ENCODE results near the gene KCNH4. TPM values are rescaled to one million over a fixed set of nuclear protein-coding genes. Genes with fewer than 3 reads are reported as not detected.
A peak's percentile ranks its signal among the peaks of the same experiment; 100 is the strongest.
"Not testable (repeated sequence)": the region's sequence is repeated elsewhere in the genome, so short reads cannot be mapped to it uniquely, and the experiment has no call there.

The KCNH4 gene
- total RNA-seq, 1 experiment from 2014 or later: not detected

DNA sequence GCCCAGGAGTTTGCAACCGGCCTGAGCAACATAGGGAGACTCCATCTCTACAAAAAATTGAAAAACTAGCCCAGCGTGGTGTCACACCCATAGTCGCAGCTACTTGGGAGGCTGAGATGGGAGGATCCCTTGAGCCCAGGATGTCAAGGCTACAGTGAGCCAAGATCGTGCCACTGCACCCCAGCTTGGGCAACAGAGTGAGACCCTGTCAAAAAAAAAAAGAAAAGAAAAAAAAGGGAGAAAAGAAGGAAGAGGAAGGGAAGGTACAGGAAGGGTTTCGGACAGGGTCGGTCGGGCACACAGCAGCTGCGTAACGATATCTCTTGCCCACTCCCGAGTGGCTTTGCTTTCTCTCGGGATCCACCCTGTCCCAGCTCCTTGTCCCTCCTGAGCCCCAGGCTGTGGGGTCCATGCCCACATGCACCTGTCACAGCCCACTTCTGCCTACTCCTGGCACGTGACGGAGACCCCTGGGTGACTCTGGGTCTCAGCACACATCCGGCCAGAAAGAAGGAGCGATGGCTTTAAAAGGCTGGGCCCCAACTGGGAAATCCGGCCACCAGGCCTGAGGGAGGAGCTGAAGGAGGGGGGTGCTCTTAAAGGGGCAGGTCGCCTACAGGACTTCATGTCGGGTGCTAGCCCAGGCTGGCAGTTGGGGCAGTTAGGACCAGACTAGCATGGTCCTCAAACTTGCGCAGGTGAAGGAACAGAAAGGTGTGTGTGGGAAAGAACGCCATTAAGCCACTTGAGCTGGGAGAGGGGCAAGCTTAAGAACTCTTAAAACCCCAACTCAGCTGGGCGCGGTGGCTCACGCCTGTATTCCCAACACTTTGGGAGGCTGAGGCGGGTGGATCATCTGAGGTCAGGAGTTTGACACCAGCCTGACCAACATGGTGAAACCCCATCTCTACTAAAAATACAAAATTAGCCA is 13.3 kb upstream of the KCNH4 start, which contains the start of gene GHDC:
Gene GHDC, minus strand, starts transcription at position 526 of the 931 bp plus-strand sequence. CDS start 913 bp downstream, outside the sequence.
- DNase-seq (ENCODE audit: low read depth): peak; percentile 77

GRCh38 chr17:42193216-42193968 is 12.4 kb upstream of the KCNH4 start:
- DNase-seq (ENCODE audit: low read depth): no peak

DNA sequence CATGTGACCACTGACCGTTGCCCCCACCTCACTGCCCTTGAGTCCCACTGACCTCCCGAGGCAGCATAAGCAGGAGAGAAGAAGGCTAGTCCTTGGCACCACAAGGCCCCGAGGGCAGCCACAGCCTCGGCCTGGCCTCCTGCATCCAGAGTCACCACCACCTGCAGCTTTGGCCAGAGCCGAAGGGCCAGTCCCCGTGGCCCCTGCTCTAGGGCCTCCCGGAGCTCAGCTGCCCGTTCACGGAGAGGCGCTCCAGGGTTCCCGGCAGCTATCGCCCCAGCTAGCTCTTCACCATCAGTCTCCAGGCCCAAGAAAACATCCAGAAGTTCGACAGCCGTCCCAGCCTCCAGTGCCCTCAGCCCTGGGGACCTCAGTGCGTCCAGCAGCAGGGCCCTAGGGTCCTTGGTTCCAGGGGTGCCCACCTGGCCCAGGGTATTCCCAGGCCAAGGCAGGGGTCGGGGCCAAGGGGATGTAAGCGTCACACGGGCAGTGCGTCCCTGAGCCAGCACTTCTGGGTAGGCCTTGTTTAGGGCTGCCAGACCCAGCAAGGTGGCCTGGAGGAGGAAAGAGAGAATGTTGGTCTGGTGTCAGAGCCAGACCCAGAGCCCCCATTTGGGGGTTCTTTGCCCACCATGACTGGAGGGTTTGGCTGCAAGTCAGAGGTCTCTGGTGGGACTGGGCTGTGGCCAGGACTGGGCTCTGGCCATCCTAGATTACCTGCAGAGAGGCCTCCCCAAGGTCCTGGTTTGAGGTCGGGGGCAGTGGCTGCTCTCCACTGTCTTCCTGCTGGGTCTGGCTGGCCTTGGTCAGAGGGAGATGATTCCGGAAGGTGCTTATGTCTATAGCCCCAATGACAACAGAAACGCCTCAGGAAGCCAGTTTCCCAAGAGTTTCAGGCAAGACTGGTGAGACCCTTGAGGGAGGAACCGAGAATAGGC is 11.5 kb upstream of the KCNH4 start:
- no peak for DNase-seq (ENCODE audit: low read depth)

DNA sequence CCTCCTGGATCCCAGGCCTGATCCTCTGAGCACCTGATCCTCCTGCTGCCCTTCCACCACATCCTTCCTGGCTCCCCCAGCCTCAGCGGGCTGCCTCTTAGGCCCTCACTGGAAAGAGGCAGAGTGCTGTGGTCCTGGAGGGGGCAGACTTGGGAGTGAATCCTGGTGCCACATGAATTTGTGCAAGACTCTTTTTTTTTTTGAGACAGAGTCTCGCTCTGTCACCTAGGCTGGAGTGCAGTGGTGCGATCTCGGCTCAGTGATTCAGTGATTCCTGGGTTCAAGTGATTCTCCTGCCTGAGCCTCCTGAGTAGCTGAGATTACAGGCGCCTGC is 10.3 kb upstream of the KCNH4 start:
- no peak for DNase-seq (ENCODE audit: low read depth)

- DNase-seq (ENCODE audit: low read depth): no peak
These were observed 9.7 kb upstream of the KCNH4 start for GRCh38 chr17:42190491-42191274.

DNA sequence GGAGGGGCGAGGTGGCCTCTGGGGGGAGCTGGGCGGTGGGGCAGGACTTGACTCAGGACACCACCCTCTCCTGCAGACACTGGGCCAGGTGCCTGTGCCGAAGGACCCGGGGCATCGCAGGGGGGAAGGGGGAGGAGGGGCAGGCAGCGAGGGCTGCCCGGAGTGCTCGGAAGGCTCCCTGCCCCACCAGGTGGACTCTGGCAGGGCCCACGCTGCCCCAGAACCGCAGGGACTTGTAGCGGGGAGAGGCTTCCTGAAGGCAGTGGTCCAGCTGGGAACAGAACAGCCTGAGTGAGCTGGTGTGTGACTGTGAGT is 8.7 kb upstream of the KCNH4 start:
- DNase-seq (ENCODE audit: low read depth): no peak

DNA sequence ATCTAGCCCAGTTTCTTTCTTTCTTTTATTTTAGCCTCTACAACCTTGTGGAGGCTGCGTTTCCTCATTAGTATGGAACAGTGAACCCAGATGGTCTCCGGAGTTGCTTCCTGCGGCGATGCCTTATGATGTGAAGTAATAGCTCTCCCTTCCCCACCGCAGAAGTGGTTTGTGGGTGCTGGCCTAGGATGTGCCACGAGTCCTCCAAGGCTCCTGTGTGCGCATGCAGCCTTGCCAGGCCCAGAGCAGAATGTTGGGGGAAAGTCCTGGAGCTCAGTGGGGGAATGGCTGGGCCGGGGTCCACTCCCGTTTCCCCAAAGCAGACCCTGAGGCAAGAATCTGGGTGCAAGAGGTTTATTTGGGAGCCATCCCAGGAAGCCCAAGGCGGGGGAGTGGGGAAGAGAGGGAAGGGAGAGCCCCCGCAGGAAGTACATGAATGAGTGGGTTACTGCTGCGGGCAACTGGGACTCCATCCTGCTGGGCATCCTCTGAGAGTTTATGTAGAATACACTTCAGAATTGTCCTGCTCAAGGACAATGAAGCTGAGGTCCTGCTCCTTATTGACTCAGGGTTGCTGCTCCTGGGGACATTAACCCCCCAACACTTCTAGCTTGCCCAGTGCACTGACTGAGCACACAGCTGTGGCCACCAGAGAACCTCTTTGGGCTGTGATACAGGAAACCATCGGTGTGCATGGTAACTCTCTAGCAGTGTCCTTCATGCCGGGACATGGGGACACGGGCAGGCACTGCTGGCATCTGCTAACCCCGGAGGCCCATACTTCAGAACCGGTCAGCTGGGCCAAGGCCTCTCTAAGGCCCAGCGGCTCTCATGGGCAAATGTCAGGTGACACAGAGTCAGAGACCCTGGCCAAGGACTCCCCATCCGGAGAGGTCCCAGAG is 8.1 kb upstream of the KCNH4 start:
- DNase-seq (ENCODE audit: low read depth): no peak

- DNase-seq (ENCODE audit: low read depth): no peak
These were observed 6.9 kb upstream of the KCNH4 start for GRCh38 chr17:42187833-42188232.

GRCh38 chr17:42186191-42186590 is 5.2 kb upstream of the KCNH4 start:
- DNase-seq (ENCODE audit: low read depth): not testable (repeated sequence)

DNA sequence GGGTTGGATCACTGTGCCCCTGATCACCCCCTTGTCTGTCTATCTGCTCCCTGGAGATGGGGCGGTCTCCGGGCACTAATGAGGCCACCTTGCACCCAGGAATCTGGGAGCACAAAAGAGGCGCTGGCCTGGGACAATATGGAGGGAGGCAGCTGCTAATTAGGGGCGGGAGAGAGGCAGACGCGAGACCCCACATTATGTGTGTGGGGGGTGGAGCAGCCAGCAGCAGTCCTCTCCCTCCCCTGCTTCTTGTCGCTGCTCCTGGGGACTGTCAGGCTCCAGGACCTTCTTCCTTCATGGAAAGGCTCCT is 4.6 kb upstream of the KCNH4 start:
- no peak for DNase-seq (ENCODE audit: low read depth)

- peak; percentile 20 for DNase-seq (ENCODE audit: low read depth)
These were observed 4.0 kb upstream of the KCNH4 start, which contains the start of gene HCRT for GRCh38 chr17:42184713-42185620. TSS of gene HCRT (minus strand) at chr17:42185452. CDS start at chr17:42185365, 87 bp downstream.

- DNase-seq (ENCODE audit: low read depth): peak; percentile 32
These were observed 3.1 kb upstream of the KCNH4 start for GRCh38 chr17:42183741-42184711.

DNA sequence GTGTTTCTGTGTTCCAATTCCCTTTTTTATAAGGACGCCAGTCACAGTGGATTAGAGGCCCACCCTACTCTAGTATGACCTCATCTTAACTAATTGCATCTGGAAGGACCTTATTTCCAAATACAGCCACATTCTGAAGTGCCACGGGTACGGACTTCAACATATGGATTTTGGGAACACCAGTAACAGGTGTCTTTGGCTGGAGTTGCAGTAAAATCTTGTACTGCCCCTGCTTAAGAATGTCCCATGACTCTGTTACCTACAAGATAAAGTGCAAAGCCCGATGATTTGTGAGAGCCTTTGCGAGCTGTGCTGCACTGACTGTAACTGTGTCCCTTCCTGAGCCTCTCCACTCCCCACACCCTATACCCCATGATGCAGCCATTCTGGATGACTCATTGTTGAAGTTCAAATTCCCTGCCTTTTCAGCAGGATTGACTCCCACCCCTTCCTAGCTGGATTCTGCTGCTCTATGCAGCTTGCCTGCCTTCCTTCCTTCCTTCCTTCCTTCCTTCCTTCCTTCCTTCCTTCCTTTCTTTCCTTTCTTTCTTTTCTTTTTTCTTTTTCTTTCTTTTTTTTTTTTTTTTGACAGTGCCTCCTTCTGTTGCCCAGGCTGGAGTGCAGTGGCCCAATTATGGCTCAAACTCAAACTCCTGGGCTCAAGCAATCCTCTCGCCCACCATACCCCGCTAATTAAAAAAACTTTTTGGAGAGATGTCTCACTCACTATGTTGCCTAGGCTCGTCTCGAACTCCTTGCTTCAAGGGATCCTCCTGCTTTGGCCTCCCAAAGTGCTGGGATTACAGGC is 2.2 kb upstream of the KCNH4 start:
- DNase-seq (ENCODE audit: low read depth): peak; percentile 48

DNA sequence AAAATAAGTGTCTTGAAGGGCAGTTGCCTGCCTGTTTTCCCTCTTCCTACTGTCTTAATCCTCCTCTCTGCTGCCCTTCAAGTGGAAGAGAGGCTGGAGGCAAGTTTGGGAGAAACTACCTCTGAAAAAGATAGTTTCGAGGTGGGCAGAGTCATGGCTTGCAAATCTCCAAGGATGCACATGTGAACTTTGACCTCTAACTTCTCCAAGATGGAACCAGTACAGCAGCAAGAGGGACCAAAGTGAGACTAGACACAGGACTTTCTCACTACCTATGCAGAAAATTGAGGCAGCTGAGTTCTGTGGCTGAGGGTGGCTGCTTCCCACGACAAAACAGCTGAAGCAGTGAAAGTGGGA is 887 bp upstream of the KCNH4 start:
- no peak for DNase-seq (ENCODE audit: low read depth)

GRCh38 chr17:42180411-42180921 is 476 bp downstream of the KCNH4 start:
- no peak for DNase-seq (ENCODE audit: low read depth)

DNA sequence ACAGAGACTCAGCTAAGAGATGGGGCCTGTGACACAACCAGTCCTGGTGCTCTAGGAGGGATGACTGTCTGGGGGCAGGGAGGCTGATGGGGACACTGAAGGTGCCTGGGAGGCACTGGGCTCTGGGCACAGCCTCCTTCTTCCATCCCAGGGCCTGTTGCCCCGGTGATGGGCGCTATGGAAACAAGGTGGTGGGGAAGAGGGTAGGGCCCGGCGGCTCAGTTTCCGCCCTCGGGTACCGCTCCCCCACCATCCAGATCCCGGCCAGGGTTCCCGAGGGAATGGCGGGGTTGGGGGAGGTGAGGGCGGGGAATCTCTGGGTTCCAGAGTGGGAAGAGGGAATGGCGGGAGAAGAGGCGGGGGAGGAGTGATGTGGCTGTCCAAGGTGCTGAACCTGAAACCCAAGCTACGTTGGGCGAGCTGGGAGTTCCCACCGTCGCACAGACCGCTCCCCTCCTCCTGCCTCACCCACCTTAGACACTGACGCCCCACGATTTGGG is 981 bp downstream of the KCNH4 start:
- peak; percentile 36 for DNase-seq (ENCODE audit: low read depth)

GRCh38 chr17:42179335-42179734 is 1.6 kb downstream of the KCNH4 start:
- no peak for DNase-seq (ENCODE audit: low read depth)

All from M059J (cell line).